Measurements from ENCODE around the gene CXCL5.

DNA sequence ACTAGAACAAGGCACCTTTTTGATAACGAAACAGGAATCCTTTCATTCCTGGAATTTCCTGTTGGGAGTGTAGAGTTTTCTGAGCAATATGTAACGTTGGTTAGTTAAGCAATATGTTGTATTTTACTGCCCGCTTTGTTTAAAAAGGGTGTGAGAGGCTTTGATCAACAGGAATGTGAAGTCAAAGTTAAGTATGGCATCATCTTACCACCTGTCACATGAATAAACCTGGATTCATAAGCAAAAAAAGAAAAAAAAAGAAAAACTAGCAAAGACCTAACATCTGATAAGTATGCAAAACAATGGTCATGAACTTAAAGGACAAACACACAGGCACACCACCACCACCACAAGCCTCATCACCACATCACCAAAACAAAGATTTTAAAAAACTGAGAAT lies 7.1 kb upstream of the CXCL5 start:
- no peak for TF ChIP-seq EZH2 (IDR thresholded peaks at IDR 0.05)
- TF ChIP-seq POLR2AphosphoS5 (IDR thresholded peaks at IDR 0.05; ENCODE audit: borderline replicate concordance, low read depth, low read length), result no peak
- TF ChIP-seq FOXP2 (optimal IDR thresholded peaks at IDR 0.05; ENCODE audit: control extremely low read depth, extremely low read length, insufficient read depth), result no peak
